ENCODE data around the gene KDM2B. TPM values are rescaled to one million over a fixed set of nuclear protein-coding genes. Genes with fewer than 3 reads are reported as not detected.

The KDM2B gene
- total RNA-seq, 3 donors from 2014 or later: 12.3 to 26.8 (median 16.7) TPM

- intact Hi-C loops (cut with DNase I; ENCODE audit: low total_unique reads): no loop called here
- Histone ChIP-seq H3K27me3 (no peaks in the 10 kb centered on the region), H3K36me3 (no peaks in the 10 kb centered on the region), H3K27ac (no peak overlapping the region), H3K4me3 (no peak overlapping the region), H3K4me1 (no peaks in the 10 kb centered on the region), H3K9me3 (no peaks in the 10 kb centered on the region)
- TF ChIP-seq POLR2AphosphoS5 (IDR thresholded peaks at IDR 0.05) (no peak), CTCF (IDR thresholded peaks at IDR 0.05) (no peak), POLR2A (IDR thresholded peaks at IDR 0.05) (no peak)
- DNase-seq (ENCODE audit: low spot score in 2 of 2): no peak
Measured at GRCh38 chr12:121442028-121442948, 138.5 kb downstream of the KDM2B start.

GRCh38 chr12:121441555-121441954 is 139.3 kb downstream of the KDM2B start:
- no peaks in the 10 kb centered on the region for H3K36me3 ChIP-seq
- TF ChIP-seq CTCF (IDR thresholded peaks at IDR 0.05) (no peak), POLR2AphosphoS5 (IDR thresholded peaks at IDR 0.05) (no peak), POLR2A (IDR thresholded peaks at IDR 0.05) (no peak)
- no peaks in the 10 kb centered on the region for H3K9me3 ChIP-seq
- DNase-seq (ENCODE audit: low spot score in 2 of 2): no peak
- H3K4me1 ChIP-seq: no peaks in the 10 kb centered on the region
- no peak overlapping the region for H3K27ac ChIP-seq
- no peak overlapping the region for H3K4me3 ChIP-seq
- intact Hi-C loops (cut with DNase I; ENCODE audit: low total_unique reads): no loop called here
- no peaks in the 10 kb centered on the region for H3K27me3 ChIP-seq

GRCh38 chr12:121440768-121441167 is 140.1 kb downstream of the KDM2B start:
- TF ChIP-seq CTCF (IDR thresholded peaks at IDR 0.05) (no peak), POLR2AphosphoS5 (IDR thresholded peaks at IDR 0.05) (no peak), POLR2A (IDR thresholded peaks at IDR 0.05) (no peak)
- no peaks in the 10 kb centered on the region for H3K9me3 ChIP-seq
- DNase-seq (ENCODE audit: low spot score in 2 of 2): no peak
- H3K36me3 ChIP-seq: no peaks in the 10 kb centered on the region
- no peaks in the 10 kb centered on the region for H3K27me3 ChIP-seq
- no peak overlapping the region for H3K4me3 ChIP-seq
- intact Hi-C loops (cut with DNase I; ENCODE audit: low total_unique reads): no loop called here
- H3K27ac ChIP-seq: no peak overlapping the region
- H3K4me1 ChIP-seq: no peaks in the 10 kb centered on the region

GRCh38 chr12:121439715-121440114 is 141.1 kb downstream of the KDM2B start:
- no peak overlapping the region for H3K4me3 ChIP-seq
- TF ChIP-seq POLR2AphosphoS5 (IDR thresholded peaks at IDR 0.05) (no peak), CTCF (IDR thresholded peaks at IDR 0.05) (no peak), POLR2A (IDR thresholded peaks at IDR 0.05) (no peak)
- DNase-seq (ENCODE audit: low spot score in 2 of 2): no peak
- H3K27me3 ChIP-seq: no peaks in the 10 kb centered on the region
- H3K4me1 ChIP-seq: no peaks in the 10 kb centered on the region
- no peaks in the 10 kb centered on the region for H3K9me3 ChIP-seq
- no peak overlapping the region for H3K27ac ChIP-seq
- no peaks in the 10 kb centered on the region for H3K36me3 ChIP-seq
- intact Hi-C loops (cut with DNase I; ENCODE audit: low total_unique reads): loop anchor here (10.0 kb wide), 1 partner anchor 105 kb away; no protein-coding TSS in a partner anchor

- TF ChIP-seq POLR2AphosphoS5 (IDR thresholded peaks at IDR 0.05): no peak
- TF ChIP-seq POLR2A (IDR thresholded peaks at IDR 0.05): no peak
- no peak for TF ChIP-seq CTCF (IDR thresholded peaks at IDR 0.05)
- no peak overlapping the region for H3K27ac ChIP-seq
- intact Hi-C loops (cut with DNase I; ENCODE audit: low total_unique reads): loop anchor here (10.0 kb wide), 1 partner anchor 104 kb away; no protein-coding TSS in a partner anchor
Measured at GRCh38 chr12:121438905-121439304, 141.9 kb downstream of the KDM2B start.

More at GRCh38 chr12:121438905-121439304, 141.9 kb downstream of the KDM2B start:
- Histone ChIP-seq H3K36me3 (no peaks in the 10 kb centered on the region), H3K4me1 (no peaks in the 10 kb centered on the region), H3K4me3 (no peak overlapping the region), H3K27me3 (no peaks in the 10 kb centered on the region), H3K9me3 (no peaks in the 10 kb centered on the region)
- no peak for DNase-seq (ENCODE audit: low spot score in 2 of 2)

Data from breast epithelium (tissue), 4 donors.